BJ (cell line): ENCODE measurements around the gene UROC1. TPM values are rescaled to one million over a fixed set of nuclear protein-coding genes. Genes with fewer than 3 reads are reported as not detected.

Source experiments
- CTCF ChIA-PET: fragments of 350-600 bp; formaldehyde crosslinking; extraction: SDS; loops from one replicate; lab custom pipeline; 2021; ENCODE audit warnings: antibody characterized with exemption, inconsistent platforms; lab: Yijun Ruan, JAX
- POLR2A ChIA-PET: fragments of 300-600 bp; sonication (Branson Sonifier 250); formaldehyde crosslinking; extraction: SDS; loops from one replicate; lab custom pipeline; 2021; ENCODE audit warnings: antibody characterized with exemption; lab: Charles Lee
- DNase-seq: peaks from one replicate; pipeline ENCODE4 v3.0.0-alpha.2; 2011; ENCODE audit warnings: low read depth
- H3K27me3 ChIP-seq: 2 replicates; pipeline ENCODE4 v1.6.0; 2011; ENCODE audit warnings: low read length; ENCODE audit not compliant: control insufficient read depth, insufficient read depth
- H3K36me3 ChIP-seq: 2 replicates; pipeline ENCODE4 v1.5.1; 2011; ENCODE audit warnings: low read length; ENCODE audit not compliant: control insufficient read depth, insufficient read depth
- H3K4me3 ChIP-seq: 2 replicates; pipeline ENCODE4 v1.5.1; 2011; ENCODE audit warnings: low read depth, mild to moderate bottlenecking, control low read depth, low read length
- polyA plus RNA-seq: library from polyadenylated mRNA; depleted of rRNA; stranded (reverse); fragments of >200 nt; gene quantifications from 2 replicates; pipeline ENCODE4 v1.2.3, GENCODE V29; 2011
- TF ChIP-seq, protein P1 (sequence below): IDR thresholded peaks from 2 replicates; pipeline ENCODE4 v1.5.1; 2011; ENCODE audit warnings: low read depth, mild to moderate bottlenecking, control low read depth, inconsistent platforms, low read length, moderate library complexity; ENCODE audit not compliant: insufficient read depth

Gene UROC1
- polyA plus RNA-seq, 1 experiment, result not detected

DNA sequence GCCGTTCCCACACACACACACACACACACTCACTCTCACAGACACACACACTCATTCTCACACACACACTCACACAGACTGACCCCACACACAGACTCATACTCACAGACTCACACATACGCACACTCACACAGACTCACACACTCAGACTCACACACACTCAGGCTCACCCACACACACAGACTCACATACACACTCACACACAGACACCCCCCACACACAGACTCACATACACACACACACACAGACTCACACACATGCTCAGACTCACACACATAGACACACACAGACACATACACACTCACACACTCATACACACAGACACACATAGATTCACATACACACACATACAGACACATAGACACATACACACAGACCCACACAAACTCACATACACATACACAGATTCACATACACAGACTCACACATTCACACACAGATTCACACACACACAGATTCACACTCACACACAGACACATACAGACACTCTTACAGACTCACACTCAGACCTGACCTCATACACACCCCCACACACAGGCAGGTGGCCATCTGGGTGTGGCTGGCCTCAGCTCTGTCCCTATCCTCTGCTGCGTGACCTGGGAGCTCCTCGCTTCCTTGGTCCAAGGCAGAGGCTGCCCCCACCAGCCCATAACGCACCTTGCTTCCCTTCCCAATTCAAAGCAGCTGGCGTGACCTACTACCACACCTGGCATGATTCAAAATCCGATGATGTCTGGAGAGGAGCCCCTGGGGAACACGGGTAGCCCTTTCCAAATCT lies 39.3 kb upstream of the UROC1 start:
- TF ChIP-seq, protein P1, sequence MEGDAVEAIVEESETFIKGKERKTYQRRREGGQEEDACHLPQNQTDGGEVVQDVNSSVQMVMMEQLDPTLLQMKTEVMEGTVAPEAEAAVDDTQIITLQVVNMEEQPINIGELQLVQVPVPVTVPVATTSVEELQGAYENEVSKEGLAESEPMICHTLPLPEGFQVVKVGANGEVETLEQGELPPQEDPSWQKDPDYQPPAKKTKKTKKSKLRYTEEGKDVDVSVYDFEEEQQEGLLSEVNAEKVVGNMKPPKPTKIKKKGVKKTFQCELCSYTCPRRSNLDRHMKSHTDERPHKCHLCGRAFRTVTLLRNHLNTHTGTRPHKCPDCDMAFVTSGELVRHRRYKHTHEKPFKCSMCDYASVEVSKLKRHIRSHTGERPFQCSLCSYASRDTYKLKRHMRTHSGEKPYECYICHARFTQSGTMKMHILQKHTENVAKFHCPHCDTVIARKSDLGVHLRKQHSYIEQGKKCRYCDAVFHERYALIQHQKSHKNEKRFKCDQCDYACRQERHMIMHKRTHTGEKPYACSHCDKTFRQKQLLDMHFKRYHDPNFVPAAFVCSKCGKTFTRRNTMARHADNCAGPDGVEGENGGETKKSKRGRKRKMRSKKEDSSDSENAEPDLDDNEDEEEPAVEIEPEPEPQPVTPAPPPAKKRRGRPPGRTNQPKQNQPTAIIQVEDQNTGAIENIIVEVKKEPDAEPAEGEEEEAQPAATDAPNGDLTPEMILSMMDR, result no peak
- H3K36me3 ChIP-seq, result no peaks in the 10 kb centered on the region
- peaks cover 1% of the 10 kb centered on the region for H3K27me3 ChIP-seq
- ChIA-PET CTCF (interaction anchor here (1.3 kb wide), 1 partner anchor 13 kb away, joined by 4 read pairs; no protein-coding TSS in a partner anchor), POLR2A (no interaction called here)
- DNase-seq, result no peak
- no peak overlapping the region for H3K4me3 ChIP-seq

DNA sequence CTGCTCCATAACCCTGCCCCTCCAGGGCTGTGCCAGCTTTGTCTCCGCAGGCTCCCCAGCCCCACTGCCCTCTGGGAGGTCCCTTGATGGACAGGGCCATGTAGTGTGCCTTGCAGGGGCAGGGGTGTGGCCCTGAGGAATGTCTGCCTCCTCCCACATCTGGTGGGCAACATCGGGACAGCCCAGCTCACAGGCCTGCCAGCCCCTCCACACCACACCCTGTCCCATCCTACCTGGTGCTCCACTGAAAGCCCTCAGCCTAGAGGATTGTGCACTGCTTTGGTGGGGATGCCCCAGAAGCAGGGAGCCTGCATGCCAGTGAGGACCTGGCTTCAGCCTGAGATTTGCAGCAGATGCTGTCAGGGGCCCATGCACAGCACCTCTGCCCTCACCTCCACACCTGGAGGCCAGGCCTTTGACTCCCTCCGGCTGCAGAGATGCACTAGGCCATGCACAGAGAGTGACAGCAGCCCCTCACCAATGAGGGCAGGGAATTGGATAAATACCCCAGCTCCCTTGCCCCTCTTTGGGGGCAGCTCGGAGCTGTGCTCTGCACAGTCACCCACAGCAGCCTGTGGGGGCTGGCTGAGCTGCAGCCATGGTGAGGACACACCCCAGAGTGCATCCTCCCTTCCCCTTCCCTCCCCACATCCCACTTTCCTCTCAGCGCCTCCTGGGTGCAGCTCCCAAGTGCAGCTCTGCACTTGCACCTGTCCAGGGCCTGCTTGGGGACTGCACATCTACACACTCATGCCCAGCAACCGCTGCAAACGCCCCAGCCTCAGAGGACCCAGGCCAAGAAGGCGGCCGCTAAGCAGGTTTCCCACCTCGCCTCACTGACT lies 38.4 kb upstream of the UROC1 start:
- DNase-seq, result no peak
- no peaks in the 10 kb centered on the region for H3K36me3 ChIP-seq
- TF ChIP-seq, protein P1, result no peak
- H3K4me3 ChIP-seq, result no peak overlapping the region
- H3K27me3 ChIP-seq, result peaks cover 1% of the 10 kb centered on the region
- ChIA-PET POLR2A (no interaction called here), CTCF (interaction anchor here (1.3 kb wide), 1 partner anchor 12 kb away, joined by 4 read pairs; no protein-coding TSS in a partner anchor)

- Histone ChIP-seq H3K4me3 (no peak overlapping the region), H3K36me3 (no peaks in the 10 kb centered on the region), H3K27me3 (peaks cover 1% of the 10 kb centered on the region)
- no peak for DNase-seq
- ChIA-PET POLR2A (no interaction called here), CTCF (interaction anchor here (1.3 kb wide), 1 partner anchor 11 kb away, joined by 4 read pairs; no protein-coding TSS in a partner anchor)
- TF ChIP-seq, protein P1, result no peak
These were observed 37.3 kb upstream of the UROC1 start for GRCh38 chr3:126554560-126555525.

DNA sequence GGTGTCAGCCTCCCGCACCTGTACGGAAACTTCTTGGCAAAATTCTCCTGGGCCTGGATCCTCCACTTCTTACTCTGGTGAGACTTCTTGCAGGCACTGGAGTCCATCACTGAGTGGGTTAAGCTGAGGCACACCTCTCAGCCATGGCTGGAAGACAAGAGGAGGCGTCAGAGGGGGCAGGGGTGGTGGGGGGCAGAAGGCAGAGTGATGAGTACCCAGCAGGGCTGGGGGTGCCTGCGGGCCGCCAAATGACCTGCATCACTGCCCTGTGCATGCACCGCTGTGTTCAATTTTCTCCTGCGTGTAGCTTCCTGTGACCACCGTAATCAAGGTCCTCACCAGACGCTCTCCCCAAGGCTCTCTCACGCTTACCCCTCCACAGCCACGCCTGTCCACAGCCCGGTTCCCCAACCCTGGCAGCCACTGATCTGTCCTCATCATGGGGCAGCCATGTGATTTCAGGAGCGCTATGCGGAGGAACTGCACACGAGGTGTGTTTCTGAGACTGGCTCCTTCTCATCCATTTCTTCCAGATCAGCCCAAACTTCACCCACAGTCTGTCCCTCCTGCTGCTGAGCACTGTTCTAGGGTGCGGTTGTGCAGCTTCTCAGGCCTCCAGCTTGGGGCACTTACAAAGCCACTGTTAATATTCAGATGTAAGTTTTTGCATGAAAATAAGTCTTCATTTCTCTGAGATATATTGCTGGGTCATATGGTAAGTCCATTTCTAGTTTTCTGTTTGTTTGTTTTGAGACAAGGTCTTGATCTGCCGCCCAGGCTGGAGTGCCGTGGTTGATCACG lies 35.9 kb upstream of the UROC1 start:
- H3K4me3 ChIP-seq, result no peak overlapping the region
- H3K36me3 ChIP-seq, result no peaks in the 10 kb centered on the region
- TF ChIP-seq, protein P1, result no peak
- DNase-seq, result no peak
- ChIA-PET POLR2A (no interaction called here), CTCF (no interaction called here)
- H3K27me3 ChIP-seq, result peaks cover under 1% of the 10 kb centered on the region
